Left cardiac atrium (tissue), 4 donors: ENCODE measurements around the gene SLC25A17. TPM values are rescaled to one million over a fixed set of nuclear protein-coding genes. Genes with fewer than 3 reads are reported as not detected.
"Not testable (repeated sequence)": the region's sequence is repeated elsewhere in the genome, so short reads cannot be mapped to it uniquely, and the experiment has no call there.

Source experiments
- ATAC-seq, 2 donors: fragments of 200-7000 bp; cut with Tn5 transposase; one replicate each; pipeline ENCODE4 v1.9.1; 2020; ENCODE audit warnings: mild to moderate bottlenecking in 2 of 2, moderate library complexity in 2 of 2
- DNase-seq: peaks from one replicate; pipeline ENCODE4 v3.0.0-alpha.2; 2020
- intact Hi-C, 2 donors: fragments of 100-400 bp; cut with DNase I; formaldehyde crosslinking; loops; one replicate each; pipeline versions ENCODE4 v1.14.1 to v1.15.1; 2022 to 2023
- total RNA-seq, 2 donors: library from RNA; stranded (reverse); fragmentation: NEBNext Ultra II Directional; extraction: Animal tissue kit (Norgen Biotek cat#: 25700); gene quantifications; one replicate each; pipeline ENCODE4 v1.2.1, GENCODE V29; 2021
- donor health status: DM: no; HTN: yes; CAD: no.
- donor health status: DM: no; HTN: yes; CAD: no; lungs with severe emphysema.
- donor health status: DM: yes; HTN: yes; CAD: no.
- donor health status: Dilated cardiomyopathy.

The SLC25A17 gene
- total RNA-seq, 2 donors from 2014 or later, result 5.4 to 5.5 TPM

- DNase-seq, result no peak
- no peak for ATAC-seq
- intact Hi-C loops, result no loop called here
These were observed 52.2 kb downstream of the SLC25A17 start for GRCh38 chr22:40766956-40767355.

DNA sequence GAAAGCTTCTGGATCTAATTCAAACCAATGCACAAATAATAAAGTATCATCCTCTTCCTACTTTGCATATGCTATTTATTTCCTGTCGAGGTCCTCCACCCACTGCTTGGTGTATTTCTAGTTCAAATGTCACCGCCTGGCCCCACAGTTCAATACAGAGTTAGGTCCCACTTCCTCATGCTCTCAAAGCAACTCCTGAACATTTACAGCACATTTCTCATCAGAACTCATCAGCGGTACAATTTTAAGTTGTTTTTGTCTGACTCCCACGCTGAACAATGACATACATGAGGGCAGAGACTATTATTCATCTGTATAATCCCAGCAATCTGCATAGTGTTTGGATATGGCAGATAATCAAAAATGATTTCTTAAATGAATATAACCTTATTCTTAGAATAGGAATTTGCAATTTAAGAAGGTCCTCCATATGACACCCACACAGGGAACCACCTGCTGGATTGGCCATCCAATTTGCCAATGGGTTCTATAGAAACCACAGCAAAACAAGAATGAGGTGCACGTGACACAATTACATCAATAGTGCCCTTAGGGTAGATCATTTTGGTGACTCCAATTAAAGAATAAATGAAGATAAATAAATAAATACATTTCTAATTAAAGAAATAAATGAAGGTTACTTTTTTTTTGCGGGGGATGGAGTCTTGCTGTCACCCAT lies 54.2 kb downstream of the SLC25A17 start:
- intact Hi-C loops, result no loop called here
- ATAC-seq (no peak), DNase-seq (no peak)

DNA sequence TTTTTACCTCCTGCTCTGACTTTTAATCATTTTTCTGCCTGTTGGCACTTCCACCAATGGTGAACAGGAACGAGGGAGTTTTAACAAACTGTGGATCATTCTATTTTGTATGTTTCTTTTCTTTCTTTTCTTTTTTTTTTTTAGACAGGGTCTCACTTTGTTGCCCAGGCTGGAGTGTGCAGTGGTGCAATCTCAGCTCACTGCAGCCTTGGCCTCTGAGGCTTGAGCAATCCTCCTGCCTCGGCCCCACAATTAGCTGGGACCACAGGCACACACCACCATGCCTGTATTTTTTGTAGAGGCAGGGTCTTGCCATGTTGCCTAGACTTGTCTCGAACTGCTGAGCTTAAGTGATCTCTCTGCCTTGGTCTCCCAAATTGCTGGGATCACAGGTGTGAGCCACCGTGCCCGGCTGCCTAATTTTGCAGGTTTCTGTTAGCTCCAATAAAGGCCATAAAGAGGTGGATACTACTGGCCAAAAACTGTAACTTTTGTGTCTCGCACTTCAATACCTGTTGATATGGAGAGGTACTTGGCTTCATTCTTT lies 59.8 kb downstream of the SLC25A17 start:
- no peak for ATAC-seq
- intact Hi-C loops, result loop anchor here in 1 of 2 donors (5.0 kb wide), 1 partner anchor 77 kb away; no protein-coding TSS in a partner anchor
- no peak for DNase-seq

- not testable (repeated sequence) for DNase-seq, ATAC-seq
- intact Hi-C loops, result loop anchor here in 1 of 2 donors (5.0 kb wide), 1 partner anchor 77 kb away; no protein-coding TSS in a partner anchor
These were observed 60.3 kb downstream of the SLC25A17 start for GRCh38 chr22:40758851-40759250.

- intact Hi-C loops, result loop anchor here in 1 of 2 donors (5.0 kb wide), 1 partner anchor 76 kb away; no protein-coding TSS in a partner anchor
- no peak for DNase-seq
- ATAC-seq, result no peak
These were observed 60.8 kb downstream of the SLC25A17 start for GRCh38 chr22:40758390-40758789.

DNA sequence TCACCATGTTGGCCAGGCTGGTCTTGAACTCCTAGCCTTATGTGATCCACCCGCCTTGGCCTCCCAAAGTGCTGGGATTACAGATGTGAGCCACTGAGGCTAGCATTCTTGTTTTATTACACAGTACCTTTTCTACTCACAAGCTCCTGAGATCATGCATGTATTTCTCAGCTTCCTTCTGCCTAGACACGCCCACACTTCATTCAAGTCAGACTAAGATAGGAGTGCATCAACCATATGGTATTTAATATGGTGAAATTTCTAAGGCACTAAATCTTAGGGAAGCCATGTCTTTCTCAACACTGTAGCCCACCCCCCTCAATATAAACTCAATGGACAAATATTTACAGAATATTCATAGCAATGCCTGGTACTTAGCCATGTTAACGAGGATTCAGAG lies 62.1 kb downstream of the SLC25A17 start:
- no peak for ATAC-seq
- intact Hi-C loops, result loop anchor here in 1 of 2 donors (5.0 kb wide), 1 partner anchor 75 kb away; no protein-coding TSS in a partner anchor

DNA sequence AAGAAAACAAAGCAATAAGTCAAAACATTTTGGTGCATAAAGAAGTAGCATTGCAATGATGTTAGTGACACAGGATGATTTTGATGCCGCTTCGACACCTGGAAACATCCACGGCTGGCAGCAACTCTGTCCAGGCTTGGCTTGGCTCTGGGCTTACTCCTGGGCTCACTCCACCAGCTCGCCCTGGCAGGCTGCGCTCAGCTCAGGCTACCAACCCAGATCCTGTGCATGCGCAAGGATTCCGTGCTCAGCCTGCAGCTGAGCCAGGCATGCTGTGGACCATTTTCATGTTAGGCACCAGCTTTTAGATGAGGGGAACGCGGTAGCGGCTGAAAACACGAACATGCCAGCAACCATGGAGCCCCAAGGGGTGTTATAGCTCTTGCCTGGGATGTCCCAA lies 66.0 kb downstream of the SLC25A17 start:
- no peak for ATAC-seq
- intact Hi-C loops, result no loop called here

More for the DNA sequence above, 62.1 kb downstream of the SLC25A17 start:
- DNase-seq, result no peak

GRCh38 chr22:40751250-40751649 lies 67.9 kb downstream of the SLC25A17 start:
- ATAC-seq, result peak in 1 of 2 donors; percentile 27
- intact Hi-C loops, result no loop called here
- DNase-seq, result no peak

More for the DNA sequence above, 66.0 kb downstream of the SLC25A17 start:
- no peak for DNase-seq

DNA sequence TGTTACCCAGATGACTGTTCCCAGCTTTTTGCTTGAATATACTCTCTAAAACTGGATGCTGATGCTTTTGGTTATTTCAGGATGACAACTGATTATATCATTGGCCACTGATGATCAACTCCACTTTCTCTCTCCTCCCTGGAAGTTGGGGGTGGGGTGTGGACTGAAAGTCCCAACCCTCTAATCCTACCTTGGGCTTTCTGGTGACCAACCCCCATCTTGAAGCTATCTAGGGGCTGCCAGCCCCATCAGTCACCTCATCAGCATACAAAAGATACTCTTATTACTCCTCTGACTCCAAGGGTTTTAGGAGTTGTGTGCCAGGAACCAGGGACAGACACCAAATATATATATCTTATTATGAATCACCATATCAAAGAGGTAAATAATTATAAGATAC lies 69.3 kb downstream of the SLC25A17 start:
- DNase-seq, result no peak
- intact Hi-C loops, result no loop called here
- ATAC-seq, result no peak

GRCh38 chr22:40748388-40749355 lies 70.5 kb downstream of the SLC25A17 start:
- intact Hi-C loops, result no loop called here
- ATAC-seq, result no peak
- DNase-seq, result no peak

DNA sequence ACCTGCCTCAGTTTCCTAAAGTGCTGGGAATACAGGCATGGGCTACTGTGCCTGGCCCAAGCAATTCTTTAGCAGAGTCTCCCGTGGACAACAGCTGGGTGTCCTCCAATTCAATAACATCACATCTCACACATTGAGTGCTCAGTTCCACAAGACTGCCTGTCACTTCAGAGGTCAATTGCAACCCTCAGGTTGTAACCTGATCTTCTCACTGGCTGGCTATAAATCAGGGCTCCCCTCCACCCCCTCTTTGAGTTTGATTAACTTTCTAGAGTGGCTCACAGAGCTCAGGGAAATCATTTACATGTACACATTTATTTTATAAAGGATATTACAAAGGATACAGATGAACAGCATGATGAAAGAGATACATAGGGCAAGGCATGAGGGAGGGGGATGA lies 71.8 kb downstream of the SLC25A17 start:
- intact Hi-C loops, result no loop called here
- no peak for ATAC-seq
- DNase-seq, result no peak

GRCh38 chr22:40746428-40747220 lies 72.5 kb downstream of the SLC25A17 start:
- intact Hi-C loops, result no loop called here
- ATAC-seq (no peak), DNase-seq (no peak)

DNA sequence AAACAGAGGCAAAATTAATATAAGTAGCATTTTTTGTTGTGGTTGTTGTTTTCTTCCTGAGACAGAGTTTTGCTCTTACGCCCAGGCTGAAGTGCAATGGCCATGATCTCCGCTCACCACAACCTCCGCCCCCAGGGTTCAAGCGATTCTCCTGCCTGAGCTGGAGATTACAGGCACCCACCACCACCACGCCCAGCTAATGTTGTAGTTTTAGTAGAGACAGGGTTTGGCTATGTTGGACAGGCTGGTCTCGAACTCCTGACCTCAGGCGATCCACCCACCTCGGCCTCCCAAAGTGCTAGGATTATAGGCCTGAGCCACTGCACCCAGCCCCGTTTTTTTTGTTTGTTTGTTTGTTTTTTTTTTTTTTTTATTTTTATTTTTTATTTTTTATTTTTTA lies 75.4 kb downstream of the SLC25A17 start:
- DNase-seq, result no peak
- intact Hi-C loops, result no loop called here

DNA sequence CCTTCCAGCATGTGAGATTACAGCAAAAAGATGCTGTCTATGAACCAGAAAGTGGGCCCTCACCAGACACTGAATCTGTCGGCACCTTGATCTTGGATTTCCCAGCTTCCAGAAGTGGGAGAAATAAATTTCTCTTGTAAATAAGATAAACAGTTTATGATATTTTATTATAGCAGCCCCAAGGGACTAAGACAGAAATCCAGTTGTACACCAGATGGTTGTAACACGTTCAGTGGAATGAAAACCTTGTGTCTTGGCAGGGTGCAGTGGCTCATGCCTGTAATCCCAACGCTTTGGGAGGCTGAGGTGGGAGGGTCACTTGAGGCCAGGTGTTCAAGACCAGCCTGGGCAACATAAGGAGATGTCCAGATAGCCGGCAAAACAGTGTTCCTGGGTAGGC lies 78.0 kb downstream of the SLC25A17 start:
- intact Hi-C loops, result no loop called here
- ATAC-seq (no peak), DNase-seq (no peak)

More for the DNA sequence above, 75.4 kb downstream of the SLC25A17 start:
- ATAC-seq, result no peak

DNA sequence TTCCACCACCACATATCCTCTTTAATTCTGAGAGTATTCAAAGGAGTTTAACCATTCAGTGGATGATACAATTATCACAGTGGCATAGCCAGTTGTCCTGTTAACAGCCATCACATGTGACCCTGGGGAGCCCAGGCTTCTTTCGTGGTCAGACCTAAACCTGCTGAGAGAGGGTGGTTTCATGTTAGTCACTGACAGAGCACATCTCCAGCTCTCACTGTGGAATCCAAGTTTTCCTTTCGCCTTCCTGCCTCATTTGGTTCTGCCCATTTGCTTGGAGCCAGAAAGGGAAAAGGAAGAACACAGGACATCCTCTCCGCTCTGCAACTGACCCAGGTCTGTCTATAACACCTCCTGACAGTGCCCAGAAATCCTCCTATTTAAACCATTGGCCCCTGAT lies 79.4 kb downstream of the SLC25A17 start:
- DNase-seq (no peak), ATAC-seq (no peak)
- intact Hi-C loops, result no loop called here

- intact Hi-C loops, result no loop called here
- DNase-seq (no peak), ATAC-seq (no peak)
These were observed 85.2 kb downstream of the SLC25A17 start for GRCh38 chr22:40733919-40734318.

- intact Hi-C loops, result no loop called here
- DNase-seq, result no peak
- ATAC-seq, result no peak
These were observed 86.2 kb downstream of the SLC25A17 start for GRCh38 chr22:40732999-40733292.

DNA sequence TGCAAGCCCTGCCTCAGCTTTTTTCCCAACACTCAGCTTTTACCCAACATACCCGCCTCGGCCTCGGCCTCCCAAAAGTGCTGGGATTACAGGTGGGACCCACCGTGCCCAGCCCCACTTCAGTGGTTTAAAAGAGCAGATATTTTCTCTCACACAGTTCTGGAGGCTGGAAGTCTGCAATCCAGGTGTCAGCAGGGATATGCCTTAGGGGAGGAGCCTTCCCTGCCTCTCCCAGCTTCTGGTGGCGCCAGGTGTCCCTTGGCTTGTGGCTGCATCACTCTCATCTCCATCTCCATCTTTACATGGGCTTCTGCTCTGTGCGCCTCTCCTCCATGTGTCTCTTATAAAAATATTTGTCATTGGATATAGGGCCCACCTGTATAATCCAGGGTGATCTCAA lies 89.9 kb downstream of the SLC25A17 start:
- ATAC-seq (no peak), DNase-seq (no peak)
- intact Hi-C loops, result no loop called here

GRCh38 chr22:40728731-40729189 lies 90.4 kb downstream of the SLC25A17 start:
- no peak for DNase-seq
- intact Hi-C loops, result no loop called here
- no peak for ATAC-seq
